ENCODE results near the gene RIPOR3.
"Not testable (repeated sequence)": the region's sequence is repeated elsewhere in the genome, so short reads cannot be mapped to it uniquely, and the experiment has no call there.

Gene RIPOR3

GRCh38 chr20:50704514-50704913 is 13.2 kb upstream of the RIPOR3 start:
- ATAC-seq (ENCODE audit: low read depth) (no peak), DNase-seq (ENCODE audit: low spot score) (no peak)
- H3K27ac ChIP-seq (ENCODE audit: poor library complexity, severe bottlenecking), result no peak overlapping the region
- TF ChIP-seq, protein P1, sequence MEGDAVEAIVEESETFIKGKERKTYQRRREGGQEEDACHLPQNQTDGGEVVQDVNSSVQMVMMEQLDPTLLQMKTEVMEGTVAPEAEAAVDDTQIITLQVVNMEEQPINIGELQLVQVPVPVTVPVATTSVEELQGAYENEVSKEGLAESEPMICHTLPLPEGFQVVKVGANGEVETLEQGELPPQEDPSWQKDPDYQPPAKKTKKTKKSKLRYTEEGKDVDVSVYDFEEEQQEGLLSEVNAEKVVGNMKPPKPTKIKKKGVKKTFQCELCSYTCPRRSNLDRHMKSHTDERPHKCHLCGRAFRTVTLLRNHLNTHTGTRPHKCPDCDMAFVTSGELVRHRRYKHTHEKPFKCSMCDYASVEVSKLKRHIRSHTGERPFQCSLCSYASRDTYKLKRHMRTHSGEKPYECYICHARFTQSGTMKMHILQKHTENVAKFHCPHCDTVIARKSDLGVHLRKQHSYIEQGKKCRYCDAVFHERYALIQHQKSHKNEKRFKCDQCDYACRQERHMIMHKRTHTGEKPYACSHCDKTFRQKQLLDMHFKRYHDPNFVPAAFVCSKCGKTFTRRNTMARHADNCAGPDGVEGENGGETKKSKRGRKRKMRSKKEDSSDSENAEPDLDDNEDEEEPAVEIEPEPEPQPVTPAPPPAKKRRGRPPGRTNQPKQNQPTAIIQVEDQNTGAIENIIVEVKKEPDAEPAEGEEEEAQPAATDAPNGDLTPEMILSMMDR (IDR thresholded peaks at IDR 0.05; ENCODE audit: poor library complexity, severe bottlenecking), result no peak
- no peaks in the 10 kb centered on the region for H3K9me3 ChIP-seq (ENCODE audit: severe bottlenecking)
- no peaks in the 10 kb centered on the region for H3K4me1 ChIP-seq (ENCODE audit: insufficient read depth, poor library complexity, severe bottlenecking)
- no peak overlapping the region for H3K4me3 ChIP-seq (ENCODE audit: severe bottlenecking)
- no peaks in the 10 kb centered on the region for H3K36me3 ChIP-seq (ENCODE audit: low read depth)
- no peaks in the 10 kb centered on the region for H3K27me3 ChIP-seq (ENCODE audit: insufficient read depth, poor library complexity, severe bottlenecking)

- not testable (repeated sequence) for DNase-seq (ENCODE audit: low spot score); H3K27ac ChIP-seq (ENCODE audit: poor library complexity, severe bottlenecking); H3K36me3 ChIP-seq (ENCODE audit: low read depth); H3K27me3 ChIP-seq (ENCODE audit: insufficient read depth, poor library complexity, severe bottlenecking); H3K4me3 ChIP-seq (ENCODE audit: severe bottlenecking); H3K4me1 ChIP-seq (ENCODE audit: insufficient read depth, poor library complexity, severe bottlenecking); H3K9me3 ChIP-seq (ENCODE audit: severe bottlenecking); ATAC-seq (ENCODE audit: low read depth)
These were observed 12.5 kb upstream of the RIPOR3 start for GRCh38 chr20:50703651-50704438.

GRCh38 chr20:50701041-50701963 is 10.0 kb upstream of the RIPOR3 start:
- Histone ChIP-seq H3K4me1 (ENCODE audit: insufficient read depth, poor library complexity, severe bottlenecking) (no peaks in the 10 kb centered on the region), H3K9me3 (ENCODE audit: severe bottlenecking) (no peaks in the 10 kb centered on the region), H3K27me3 (ENCODE audit: insufficient read depth, poor library complexity, severe bottlenecking) (no peaks in the 10 kb centered on the region), H3K27ac (ENCODE audit: poor library complexity, severe bottlenecking) (no peak overlapping the region), H3K36me3 (ENCODE audit: low read depth) (no peaks in the 10 kb centered on the region), H3K4me3 (ENCODE audit: severe bottlenecking) (no peak overlapping the region)
- ATAC-seq (ENCODE audit: low read depth) (no peak), DNase-seq (ENCODE audit: low spot score) (no peak)
- TF ChIP-seq, protein P1 (IDR thresholded peaks at IDR 0.05; ENCODE audit: poor library complexity, severe bottlenecking), result no peak

DNA sequence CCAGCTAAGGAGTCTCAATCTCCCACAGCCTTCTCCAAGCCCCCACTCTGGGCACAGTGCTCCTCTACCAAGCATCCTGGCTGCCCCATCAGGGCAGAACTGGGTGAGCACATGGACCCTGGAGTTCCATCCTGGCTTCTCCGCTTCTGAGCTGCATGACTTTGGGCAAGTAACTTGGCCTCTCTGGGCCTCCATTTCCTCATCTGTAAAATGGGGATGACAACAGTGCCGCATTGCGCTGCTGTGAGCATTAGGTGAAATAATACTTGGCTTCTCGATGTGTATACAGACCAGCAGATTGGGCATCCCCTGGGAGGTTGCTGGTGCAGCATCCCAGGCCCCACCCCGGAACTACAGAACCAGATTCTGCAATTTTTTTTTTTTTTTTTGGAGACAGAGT is 8.3 kb upstream of the RIPOR3 start:
- TF ChIP-seq, protein P1 (IDR thresholded peaks at IDR 0.05; ENCODE audit: poor library complexity, severe bottlenecking), result no peak
- ATAC-seq (ENCODE audit: low read depth) (no peak), DNase-seq (ENCODE audit: low spot score) (no peak)
- H3K27me3 ChIP-seq (ENCODE audit: insufficient read depth, poor library complexity, severe bottlenecking), result no peaks in the 10 kb centered on the region
- no peaks in the 10 kb centered on the region for H3K36me3 ChIP-seq (ENCODE audit: low read depth)
- H3K9me3 ChIP-seq (ENCODE audit: severe bottlenecking), result no peaks in the 10 kb centered on the region
- no peak overlapping the region for H3K27ac ChIP-seq (ENCODE audit: poor library complexity, severe bottlenecking)
- H3K4me3 ChIP-seq (ENCODE audit: severe bottlenecking), result no peak overlapping the region
- no peaks in the 10 kb centered on the region for H3K4me1 ChIP-seq (ENCODE audit: insufficient read depth, poor library complexity, severe bottlenecking)

GRCh38 chr20:50698255-50698654 is 6.9 kb upstream of the RIPOR3 start:
- not testable (repeated sequence) for H3K4me1 ChIP-seq (ENCODE audit: insufficient read depth, poor library complexity, severe bottlenecking); H3K27me3 ChIP-seq (ENCODE audit: insufficient read depth, poor library complexity, severe bottlenecking); ATAC-seq (ENCODE audit: low read depth); H3K9me3 ChIP-seq (ENCODE audit: severe bottlenecking); DNase-seq (ENCODE audit: low spot score); H3K4me3 ChIP-seq (ENCODE audit: severe bottlenecking); H3K36me3 ChIP-seq (ENCODE audit: low read depth); H3K27ac ChIP-seq (ENCODE audit: poor library complexity, severe bottlenecking)
